SK-N-SH (cell line): ENCODE measurements around the gene EMP3. TPM values are rescaled to one million over a fixed set of nuclear protein-coding genes. Genes with fewer than 3 reads are reported as not detected.

ENCODE experiments used
- CTCF ChIA-PET: fragments of 300-600, 350-600 bp; formaldehyde crosslinking; extraction: SDS; loops from one replicate; lab custom pipeline; 2021; lab: Yijun Ruan, JAX
- POLR2A ChIA-PET: fragments of 350-600 bp; sonication (Branson Sonifier 250); formaldehyde crosslinking; extraction: SDS; loops from one replicate; lab custom pipeline; 2020; ENCODE audit warnings: antibody characterized with exemption, inconsistent platforms; lab: Yijun Ruan, JAX
- DNase-seq: peaks from one replicate; pipeline ENCODE4 v3.0.0; 2012
- H2AFZ ChIP-seq: fragments of 200-600 bp; sonication (generic); 2 replicates; pipeline ENCODE4 v1.8.1; 2016; ENCODE audit warnings: antibody characterized with exemption, mild to moderate bottlenecking, low read depth
- H3F3A ChIP-seq: fragments of 200-600 bp; sonication (generic); replicated peaks from 2 replicates; pipeline ENCODE3; 2016; ENCODE audit warnings: antibody characterized with exemption, mild to moderate bottlenecking; ENCODE audit not compliant: insufficient read depth
- H3K27ac ChIP-seq, 2 experiments: fragments of 200-500 bp in 1 of 2; fragments of 200-600 bp in 1 of 2; sonication (Bioruptor generic) in 1 of 2; sonication (generic), shearing (Covaris generic) in 1 of 2; 2 replicates each; pipeline versions ENCODE4 v1.5.1 to v1.6.1; 2014 to 2016; ENCODE audit warnings: low read depth in 2 of 2, inconsistent platforms in 1 of 2, low read length in 1 of 2, mild to moderate bottlenecking in 1 of 2, mixed read lengths in 1 of 2
- H3K27me3 ChIP-seq: fragments of 200-600 bp; sonication (generic), shearing (Covaris generic); 2 replicates; pipeline ENCODE4 v1.6.1; 2016; ENCODE audit warnings: mixed run types; ENCODE audit not compliant: insufficient read depth
- H3K36me3 ChIP-seq, 2 experiments: fragments of 200-500 bp in 1 of 2; fragments of 200-600 bp in 1 of 2; sonication (Bioruptor generic) in 1 of 2; sonication (generic) in 1 of 2; replicated peaks in 1 of 2; 2 replicates each; pipeline versions ENCODE3 to v1.5.1; 2014 to 2016; ENCODE audit warnings: low read length in 1 of 2, mild to moderate bottlenecking in 1 of 2; ENCODE audit not compliant: insufficient read depth in 2 of 2, control insufficient read depth in 1 of 2
- H3K4me1 ChIP-seq, 2 experiments: fragments of 200-500 bp in 1 of 2; fragments of 200-600 bp in 1 of 2; sonication (Bioruptor generic) in 1 of 2; sonication (generic), shearing (Covaris generic) in 1 of 2; 2 replicates each; pipeline versions ENCODE4 v1.5.1 to v1.6.1; 2014 to 2016; ENCODE audit warnings: low read depth in 1 of 2, low read length in 1 of 2, mixed run types in 1 of 2; ENCODE audit not compliant: insufficient read depth in 2 of 2, control insufficient read depth in 1 of 2
- H3K4me2 ChIP-seq: fragments of 200-600 bp; sonication (generic), shearing (Covaris generic); 2 replicates; pipeline ENCODE4 v1.6.1; 2017; ENCODE audit warnings: mixed run types
- H3K4me3 ChIP-seq, 2 experiments: fragments of 200-500 bp in 1 of 2; fragments of 200-600 bp in 1 of 2; sonication (Bioruptor generic) in 1 of 2; sonication (generic), shearing (Covaris generic) in 1 of 2; 2 replicates each; pipeline versions ENCODE4 v1.5.1 to v1.8.1; 2014 to 2016; ENCODE audit warnings: low read depth in 2 of 2, inconsistent platforms in 1 of 2, low read length in 1 of 2, mild to moderate bottlenecking in 1 of 2, mixed read lengths in 1 of 2, moderate library complexity in 1 of 2
- H3K79me2 ChIP-seq: fragments of 200-600 bp; sonication (generic); 2 replicates; pipeline ENCODE4 v1.8.1; 2017; ENCODE audit warnings: mild to moderate bottlenecking; ENCODE audit not compliant: insufficient read depth
- H3K9ac ChIP-seq: fragments of 200-600 bp; sonication (generic); 2 replicates; pipeline ENCODE4 v1.6.1; 2017; ENCODE audit warnings: mixed run types
- H3K9me2 ChIP-seq: fragments of 200-600 bp; sonication (generic); 2 replicates; pipeline ENCODE4 v1.6.1; 2017; ENCODE audit warnings: mixed run types
- H3K9me3 ChIP-seq: fragments of 200-600 bp; sonication (generic); 2 replicates; pipeline ENCODE4 v1.6.1; 2017; ENCODE audit warnings: mixed run types, mild to moderate bottlenecking, moderate library complexity
- H4K20me1 ChIP-seq: fragments of 200-600 bp; sonication (generic); 2 replicates; pipeline ENCODE4 v1.6.1; 2017; ENCODE audit warnings: mild to moderate bottlenecking, mixed run types; ENCODE audit not compliant: insufficient read depth
- CHD2 ChIP-seq: fragments of 150-350 bp; IDR thresholded peaks from 2 replicates; pipeline ENCODE4 v1.6.1; 2018; ENCODE audit warnings: low read length; ENCODE audit not compliant: partially characterized antibody
- CTCF ChIP-seq: fragments of 200-600 bp; sonication (generic); IDR thresholded peaks from 2 replicates; pipeline ENCODE4 v1.6.1; 2017; ENCODE audit warnings: antibody characterized with exemption, mild to moderate bottlenecking, moderate library complexity
- ELF1 ChIP-seq: IDR thresholded peaks from 2 replicates; pipeline ENCODE4 v1.4.0; 2012
- EZH2phosphoT487 ChIP-seq: fragments of 200-600 bp; sonication (generic); IDR thresholded peaks from 2 replicates; pipeline ENCODE4 v1.6.1; 2017; ENCODE audit warnings: low read depth, mixed run types, mild to moderate bottlenecking, antibody characterized with exemption, moderate library complexity, borderline replicate concordance
- FOXM1 ChIP-seq: IDR thresholded peaks from 2 replicates; pipeline ENCODE4 v1.4.0; 2012; ENCODE audit warnings: low read depth, mild to moderate bottlenecking
- GABPA ChIP-seq: IDR thresholded peaks from 2 replicates; pipeline ENCODE4 v1.4.0; 2012; ENCODE audit warnings: low read depth, mild to moderate bottlenecking
- MEF2A ChIP-seq: IDR thresholded peaks from 2 replicates; pipeline ENCODE4 v1.4.0; 2012; ENCODE audit warnings: low read depth, borderline replicate concordance
- MXI1 ChIP-seq: IDR thresholded peaks from 2 replicates; pipeline ENCODE4 v1.6.1; 2012; ENCODE audit warnings: mild to moderate bottlenecking, low read depth, low read length, improper control_type of control experiment
- NFIC ChIP-seq: IDR thresholded peaks from 2 replicates; pipeline ENCODE4 v1.4.0; 2012; ENCODE audit warnings: borderline replicate concordance
- RAD21 ChIP-seq: IDR thresholded peaks from 2 replicates; pipeline ENCODE4 v1.6.1; 2012; ENCODE audit warnings: mild to moderate bottlenecking, low read length
- RFX5 ChIP-seq: IDR thresholded peaks from 2 replicates; pipeline ENCODE4 v1.6.1; 2012; ENCODE audit warnings: mild to moderate bottlenecking, improper control_type of control experiment, low read length
- RXRA ChIP-seq: IDR thresholded peaks from 2 replicates; pipeline ENCODE4 v1.4.0; 2012; ENCODE audit warnings: low read depth, mild to moderate bottlenecking, borderline replicate concordance
- SIN3A ChIP-seq: IDR thresholded peaks from 2 replicates; pipeline ENCODE4 v1.6.1; 2012; ENCODE audit warnings: low read depth, mild to moderate bottlenecking, low read length, moderate library complexity, borderline replicate concordance
- TCF12 ChIP-seq: IDR thresholded peaks from 2 replicates; pipeline ENCODE4 v1.4.0; 2012
- YY1 ChIP-seq: IDR thresholded peaks from 2 replicates; pipeline ENCODE4 v1.4.0; 2012; ENCODE audit warnings: low read depth, mild to moderate bottlenecking
- WGBS: methylation state at CpG from one replicate; pipeline ENCODE4 v1.1.6; 2017; ENCODE audit warnings: low lambda C conversion rate; 5-methylcytosine and 5-hydroxymethylcytosine counted together
- polyA plus RNA-seq, 3 experiments: library from polyadenylated mRNA; depleted of rRNA; stranded (reverse); fragments of >200 nt; gene quantifications; 2 replicates each; pipeline ENCODE4 v1.2.3, GENCODE V29; 2012
- TF ChIP-seq, protein P1 (sequence below): fragments of 150-350 bp; IDR thresholded peaks from 2 replicates; pipeline ENCODE4 v1.6.1; 2017; ENCODE audit warnings: antibody characterized with exemption, low read length, low read depth, borderline replicate concordance

The EMP3 gene
- polyA plus RNA-seq, 1 of the 3 experiments (the other 2 are of a cell fraction), result 263 TPM

GRCh38 chr19:48333467-48334384, 8.4 kb downstream of the EMP3 start (continued):
- TF ChIP-seq CTCF (peak; percentile 61), TCF12 (no peak), GABPA (no peak), EZH2phosphoT487 (no peak), RAD21 (peak; percentile 66), CHD2 (peak; percentile 30), MXI1 (peak; percentile 60; the same call in 1 of the 2 replicates), ELF1 (no peak), FOXM1 (no peak), RFX5 (no peak), YY1 (no peak), SIN3A (no peak), MEF2A (no peak)
- TF ChIP-seq, protein P1, sequence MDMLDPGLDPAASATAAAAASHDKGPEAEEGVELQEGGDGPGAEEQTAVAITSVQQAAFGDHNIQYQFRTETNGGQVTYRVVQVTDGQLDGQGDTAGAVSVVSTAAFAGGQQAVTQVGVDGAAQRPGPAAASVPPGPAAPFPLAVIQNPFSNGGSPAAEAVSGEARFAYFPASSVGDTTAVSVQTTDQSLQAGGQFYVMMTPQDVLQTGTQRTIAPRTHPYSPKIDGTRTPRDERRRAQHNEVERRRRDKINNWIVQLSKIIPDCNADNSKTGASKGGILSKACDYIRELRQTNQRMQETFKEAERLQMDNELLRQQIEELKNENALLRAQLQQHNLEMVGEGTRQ, result no peak

- no peaks in the 10 kb centered on the region for H3K27me3 ChIP-seq
- H3K4me2 ChIP-seq, result no peak overlapping the region
- H2AFZ ChIP-seq, result no peak overlapping the region
- no peak overlapping the region for H3K4me3 ChIP-seq
- no peak for TF ChIP-seq RXRA
- TF ChIP-seq NFIC, result no peak
- TF ChIP-seq, all 33 proteins: peak for 0
- no peak for DNase-seq
- H3K9ac ChIP-seq, result no peak overlapping the region
- no peak overlapping the region for H3K27ac ChIP-seq
- peaks cover 14% of the 10 kb centered on the region for H3F3A ChIP-seq
- WGBS, result 91% methylated on average over 10 of the region's 14 CpGs
- ChIA-PET POLR2A (no interaction called here), CTCF (interaction anchor here (0.8 to 3.7 kb wide), 6 partner anchors 12 to 246 kb away, joined by 3 to 14 read pairs (median 3); no protein-coding TSS in a partner anchor)
- no peaks in the 10 kb centered on the region for H3K36me3 ChIP-seq
- H4K20me1 ChIP-seq, result no peaks in the 10 kb centered on the region
- peaks cover 0 to 4% of the 10 kb centered on the region in 2 experiments; a peak in 2 of 4 replicates for H3K4me1 ChIP-seq
- H3K9me2 ChIP-seq, result no peaks in the 10 kb centered on the region
- H3K79me2 ChIP-seq, result no peaks in the 10 kb centered on the region
- H3K9me3 ChIP-seq, result no peaks in the 10 kb centered on the region
These were observed 13.0 kb downstream of the EMP3 start for GRCh38 chr19:48338253-48338755.
